Kidney epithelial cell (primary cell): Measurements from ENCODE around the gene IFT88. TPM values are rescaled to one million over a fixed set of nuclear protein-coding genes. Genes with fewer than 3 reads are reported as not detected.

Source experiments
- DNase-seq: peaks from one replicate; pipeline ENCODE4 v3.0.0-alpha.2; 2010; ENCODE audit warnings: low read depth
- H3K27me3 ChIP-seq: 2 replicates; pipeline ENCODE4 v1.6.0; 2011; ENCODE audit warnings: low read length; ENCODE audit not compliant: control insufficient read depth, insufficient read depth
- H3K36me3 ChIP-seq: 2 replicates; pipeline ENCODE4 v1.5.1; 2011; ENCODE audit warnings: low read length; ENCODE audit not compliant: control insufficient read depth, insufficient read depth
- H3K4me3 ChIP-seq: 2 replicates; pipeline ENCODE4 v1.5.1; 2011; ENCODE audit warnings: low read depth, mild to moderate bottlenecking, control low read depth, low read length
- total RNA-seq: library from RNA; depleted of rRNA; stranded (reverse); fragments of >200 nt; gene quantifications from 2 replicates; pipeline ENCODE4 v1.2.3, GENCODE V29; 2015
- TF ChIP-seq, protein P1 (sequence below): IDR thresholded peaks from 2 replicates; pipeline ENCODE4 v1.5.1; 2011; ENCODE audit warnings: mild to moderate bottlenecking, moderate library complexity, low read length, control low read depth, inconsistent platforms; ENCODE audit not compliant: insufficient read depth, poor library complexity, severe bottlenecking

The IFT88 gene
- total RNA-seq, 1 donor from 2014 or later, result 12.2 TPM

DNA sequence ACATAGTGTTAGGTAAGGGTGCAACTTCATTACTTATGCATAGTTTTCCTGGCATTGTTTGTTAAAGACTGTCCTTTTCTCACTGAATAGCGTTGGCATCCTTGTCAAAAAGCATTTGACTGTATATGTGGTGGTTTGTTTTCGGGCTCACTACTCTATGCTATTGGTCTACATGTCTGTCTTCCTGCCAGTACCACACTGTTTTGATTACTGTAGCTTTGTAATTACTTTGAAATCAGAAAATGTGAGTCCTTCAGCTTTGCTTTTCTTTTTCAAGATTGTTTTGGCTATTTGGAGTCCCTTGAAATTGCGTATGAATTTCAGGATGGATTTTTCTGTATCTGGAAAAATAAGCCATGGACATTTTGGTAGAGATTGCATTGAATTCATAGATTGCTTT is 56.0 kb downstream of the IFT88 start:
- no peaks in the 10 kb centered on the region for H3K27me3 ChIP-seq
- TF ChIP-seq, protein P1, sequence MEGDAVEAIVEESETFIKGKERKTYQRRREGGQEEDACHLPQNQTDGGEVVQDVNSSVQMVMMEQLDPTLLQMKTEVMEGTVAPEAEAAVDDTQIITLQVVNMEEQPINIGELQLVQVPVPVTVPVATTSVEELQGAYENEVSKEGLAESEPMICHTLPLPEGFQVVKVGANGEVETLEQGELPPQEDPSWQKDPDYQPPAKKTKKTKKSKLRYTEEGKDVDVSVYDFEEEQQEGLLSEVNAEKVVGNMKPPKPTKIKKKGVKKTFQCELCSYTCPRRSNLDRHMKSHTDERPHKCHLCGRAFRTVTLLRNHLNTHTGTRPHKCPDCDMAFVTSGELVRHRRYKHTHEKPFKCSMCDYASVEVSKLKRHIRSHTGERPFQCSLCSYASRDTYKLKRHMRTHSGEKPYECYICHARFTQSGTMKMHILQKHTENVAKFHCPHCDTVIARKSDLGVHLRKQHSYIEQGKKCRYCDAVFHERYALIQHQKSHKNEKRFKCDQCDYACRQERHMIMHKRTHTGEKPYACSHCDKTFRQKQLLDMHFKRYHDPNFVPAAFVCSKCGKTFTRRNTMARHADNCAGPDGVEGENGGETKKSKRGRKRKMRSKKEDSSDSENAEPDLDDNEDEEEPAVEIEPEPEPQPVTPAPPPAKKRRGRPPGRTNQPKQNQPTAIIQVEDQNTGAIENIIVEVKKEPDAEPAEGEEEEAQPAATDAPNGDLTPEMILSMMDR, result no peak
- H3K36me3 ChIP-seq, result no peaks in the 10 kb centered on the region
- H3K4me3 ChIP-seq, result no peak overlapping the region
- DNase-seq, result no peak

- TF ChIP-seq, protein P1, result no peak
Measured at GRCh38 chr13:20624213-20624612, 57.3 kb downstream of the IFT88 start.

GRCh38 chr13:20633802-20634201 is 66.8 kb downstream of the IFT88 start:
- no peak overlapping the region for H3K4me3 ChIP-seq
- H3K36me3 ChIP-seq, result no peaks in the 10 kb centered on the region
- no peak for DNase-seq
- H3K27me3 ChIP-seq, result no peaks in the 10 kb centered on the region
- TF ChIP-seq, protein P1, result no peak

More at GRCh38 chr13:20624213-20624612, 57.3 kb downstream of the IFT88 start:
- Histone ChIP-seq H3K36me3 (no peaks in the 10 kb centered on the region), H3K4me3 (no peak overlapping the region), H3K27me3 (no peaks in the 10 kb centered on the region)
- DNase-seq, result no peak

- TF ChIP-seq, protein P1, result no peak
- Histone ChIP-seq H3K27me3 (no peaks in the 10 kb centered on the region), H3K36me3 (no peaks in the 10 kb centered on the region), H3K4me3 (no peak overlapping the region)
- DNase-seq, result no peak
Measured at GRCh38 chr13:20636079-20636478, 69.1 kb downstream of the IFT88 start.

DNA sequence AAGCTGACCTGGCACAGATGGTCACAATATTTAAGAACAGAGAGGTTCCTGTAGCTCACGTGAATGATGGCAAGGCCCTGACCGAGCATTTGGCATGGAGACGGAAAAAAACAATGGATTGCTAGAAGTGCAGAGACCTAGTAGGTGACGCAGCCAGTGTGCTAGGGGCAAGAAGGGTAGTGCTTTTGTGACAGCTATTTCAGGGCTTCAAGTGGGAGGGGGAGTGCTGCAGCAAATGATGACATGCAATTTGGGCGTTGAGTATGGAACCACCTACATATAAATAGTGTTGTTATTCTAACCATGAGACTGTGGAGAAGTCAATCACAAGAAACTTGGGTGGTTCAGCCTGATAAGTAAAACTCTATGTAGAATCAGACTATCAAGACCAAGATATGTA is 70.9 kb downstream of the IFT88 start:
- Histone ChIP-seq H3K36me3 (peaks cover 1% of the 10 kb centered on the region), H3K27me3 (no peaks in the 10 kb centered on the region), H3K4me3 (no peak overlapping the region)
- TF ChIP-seq, protein P1, result no peak
- no peak for DNase-seq

GRCh38 chr13:20647758-20648157 is 80.8 kb downstream of the IFT88 start:
- TF ChIP-seq, protein P1, result no peak
- Histone ChIP-seq H3K4me3 (no peak overlapping the region), H3K27me3 (no peaks in the 10 kb centered on the region), H3K36me3 (no peaks in the 10 kb centered on the region)
- no peak for DNase-seq
